Vagina (tissue), 2 donors: ENCODE results near the gene TRAPPC2L. TPM values are rescaled to one million over a fixed set of nuclear protein-coding genes. Genes with fewer than 3 reads are reported as not detected.

ENCODE experiments used
- DNase-seq, 2 donors: peaks; one replicate each; pipeline ENCODE4 v3.0.0-alpha.2; 2017; ENCODE audit errors: extremely low spot score in 2 of 2
- H3K27ac ChIP-seq: fragments of 200-600 bp; sonication (generic); one replicate; pipeline ENCODE4 v1.5.1; 2019
- H3K27me3 ChIP-seq: fragments of 200-600 bp; sonication (generic); one replicate; pipeline ENCODE4 v1.5.1; 2019
- H3K36me3 ChIP-seq, 2 donors: fragments of 200-600 bp; sonication (generic); one replicate each; pipeline ENCODE4 v1.5.1; 2017 to 2019
- H3K4me1 ChIP-seq: fragments of 200-600 bp; sonication (generic); one replicate; pipeline ENCODE4 v1.5.1; 2019
- H3K4me3 ChIP-seq, 2 donors: fragments of 200-600 bp; sonication (generic); 1 replicate in 1 of 2; 2 replicates in 1 of 2; pipeline ENCODE4 v1.5.1; 2016 to 2019
- H3K9me3 ChIP-seq: fragments of 200-600 bp; sonication (generic); one replicate; pipeline ENCODE4 v1.5.1; 2019
- CTCF ChIP-seq, 3 experiments: fragments of 450-650 bp in 2 of 3; fragments of 200-600 bp in 1 of 3; sonication (generic) in 1 of 3; IDR thresholded peaks; one replicate each; pipeline ENCODE4 v1.5.1; 2017 to 2019; ENCODE audit warnings: antibody characterized with exemption in 3 of 3, mild to moderate bottlenecking in 2 of 3, moderate library complexity in 2 of 3
- POLR2A ChIP-seq, 2 donors: fragments of 450-650 bp; IDR thresholded peaks; one replicate each; pipeline ENCODE4 v1.6.1; 2017; ENCODE audit warnings: antibody characterized with exemption in 2 of 2, mild to moderate bottlenecking in 2 of 2, moderate library complexity in 2 of 2
- POLR2AphosphoS5 ChIP-seq, 2 donors: sonication (generic); formaldehyde crosslinking; IDR thresholded peaks; one replicate each; pipeline ENCODE4 v1.9.0; 2017; ENCODE audit warnings: antibody characterized with exemption in 2 of 2, mild to moderate bottlenecking in 2 of 2, low read depth in 1 of 2; ENCODE audit not compliant: insufficient read depth in 1 of 2
- intact Hi-C: fragments of 100-400 bp; cut with DNase I; formaldehyde crosslinking; loops from one replicate; pipeline ENCODE4 v1.15.1; 2023
- total RNA-seq: library from RNA; depleted of rRNA; stranded (reverse); fragments of >200 nt; gene quantifications from one replicate; pipeline ENCODE4 v1.2.3, GENCODE V29; 2016

TRAPPC2L gene
- total RNA-seq, 1 donor from 2014 or later, result 50.8 TPM

GRCh38 chr16:88830783-88831182 lies 26.1 kb upstream of the TRAPPC2L start:
- Histone ChIP-seq H3K27me3 (no peaks in the 10 kb centered on the region), H3K4me3 (no peak overlapping the region), H3K9me3 (no peaks in the 10 kb centered on the region), H3K4me1 (peaks cover 4% of the 10 kb centered on the region), H3K36me3 (peaks cover 0 to 9% of the 10 kb centered on the region in 2 donors), H3K27ac (no peak overlapping the region)
- TF ChIP-seq CTCF (IDR thresholded peaks at IDR 0.05) (no peak), POLR2A (IDR thresholded peaks at IDR 0.05) (no peak), POLR2AphosphoS5 (IDR thresholded peaks at IDR 0.05; ENCODE audit: insufficient read depth in 1 of 2, low read depth in 1 of 2) (no peak)
- no peak for DNase-seq
- intact Hi-C loops, result no loop called here

- no peaks in the 10 kb centered on the region for H3K9me3 ChIP-seq
- no peaks in the 10 kb centered on the region for H3K27me3 ChIP-seq
- no peak for TF ChIP-seq POLR2A (IDR thresholded peaks at IDR 0.05)
- TF ChIP-seq CTCF (IDR thresholded peaks at IDR 0.05), result no peak
- no peak for TF ChIP-seq POLR2AphosphoS5 (IDR thresholded peaks at IDR 0.05; ENCODE audit: insufficient read depth in 1 of 2, low read depth in 1 of 2)
- H3K36me3 ChIP-seq, result peaks cover 0 to 9% of the 10 kb centered on the region in 2 donors
- no peak overlapping the region for H3K4me3 ChIP-seq
- H3K4me1 ChIP-seq, result peaks cover 3% of the 10 kb centered on the region
- no peak for DNase-seq
- no peak overlapping the region for H3K27ac ChIP-seq
- intact Hi-C loops, result no loop called here
Measured at GRCh38 chr16:88831838-88832237, 25.1 kb upstream of the TRAPPC2L start.

GRCh38 chr16:88833086-88833485 lies 23.8 kb upstream of the TRAPPC2L start:
- intact Hi-C loops, result no loop called here
- no peak overlapping the region for H3K27ac ChIP-seq
- no peaks in the 10 kb centered on the region for H3K4me1 ChIP-seq
- H3K27me3 ChIP-seq, result no peaks in the 10 kb centered on the region
- peaks cover 0 to 2% of the 10 kb centered on the region in 2 donors for H3K36me3 ChIP-seq
- no peak for TF ChIP-seq POLR2AphosphoS5 (IDR thresholded peaks at IDR 0.05; ENCODE audit: insufficient read depth in 1 of 2, low read depth in 1 of 2)
- TF ChIP-seq POLR2A (IDR thresholded peaks at IDR 0.05), result no peak
- TF ChIP-seq CTCF (IDR thresholded peaks at IDR 0.05), result no peak
- H3K9me3 ChIP-seq, result no peaks in the 10 kb centered on the region
- DNase-seq, result no peak
- H3K4me3 ChIP-seq, result no peak overlapping the region

GRCh38 chr16:88834670-88835069 lies 22.3 kb upstream of the TRAPPC2L start:
- TF ChIP-seq POLR2A (IDR thresholded peaks at IDR 0.05) (no peak), POLR2AphosphoS5 (IDR thresholded peaks at IDR 0.05; ENCODE audit: insufficient read depth in 1 of 2, low read depth in 1 of 2) (no peak), CTCF (IDR thresholded peaks at IDR 0.05) (no peak)
- no peaks in the 10 kb centered on the region for H3K27me3 ChIP-seq
- DNase-seq, result no peak
- H3K9me3 ChIP-seq, result no peaks in the 10 kb centered on the region
- no peak overlapping the region for H3K4me3 ChIP-seq
- no peak overlapping the region for H3K27ac ChIP-seq
- H3K4me1 ChIP-seq, result no peaks in the 10 kb centered on the region
- peaks cover 0 to 11% of the 10 kb centered on the region in 2 donors for H3K36me3 ChIP-seq
- intact Hi-C loops, result no loop called here

GRCh38 chr16:88835383-88835782 lies 21.5 kb upstream of the TRAPPC2L start:
- H3K27ac ChIP-seq, result no peak overlapping the region
- H3K9me3 ChIP-seq, result no peaks in the 10 kb centered on the region
- TF ChIP-seq POLR2A (IDR thresholded peaks at IDR 0.05), result no peak
- no peak for TF ChIP-seq CTCF (IDR thresholded peaks at IDR 0.05)
- no peak for TF ChIP-seq POLR2AphosphoS5 (IDR thresholded peaks at IDR 0.05; ENCODE audit: insufficient read depth in 1 of 2, low read depth in 1 of 2)
- H3K4me1 ChIP-seq, result no peaks in the 10 kb centered on the region
- intact Hi-C loops, result no loop called here
- H3K27me3 ChIP-seq, result no peaks in the 10 kb centered on the region
- no peak for DNase-seq
- H3K36me3 ChIP-seq, result peaks cover 0 to 17% of the 10 kb centered on the region in 2 donors
- no peak overlapping the region for H3K4me3 ChIP-seq
